SKM-1 (cell line): ENCODE measurements around the gene ZKSCAN4.

Experiments
- DNase-seq: peaks from one replicate; lab custom pipeline; 2025; ENCODE audit not compliant: unreplicated experiment; lab: John Stamatoyannopoulos, UW

The ZKSCAN4 gene

GRCh38 chr6:28252009-28252975 lies at the start of gene ZKSCAN4:
ZKSCAN4 (minus strand) TSS chr6:28252269; CDS start chr6:28251980, 289 bp downstream.
- DNase-seq: peak; percentile 80

- no peak for DNase-seq
Measured at GRCh38 chr6:28296520-28297060, 44.5 kb upstream of the ZKSCAN4 start.

GRCh38 chr6:28295326-28295725 lies 43.3 kb upstream of the ZKSCAN4 start:
- DNase-seq: no peak

- no peak for DNase-seq
Measured at GRCh38 chr6:28291573-28291972, 39.5 kb upstream of the ZKSCAN4 start.

- DNase-seq: no peak
Measured at GRCh38 chr6:28282926-28283325, 30.9 kb upstream of the ZKSCAN4 start.

GRCh38 chr6:28281288-28282064 lies 29.4 kb upstream of the ZKSCAN4 start, which contains the start of gene PGBD1:
PGBD1 (plus strand) TSS chr6:28281572; CDS start chr6:28283814, 2,242 bp downstream.
- DNase-seq: no peak

- DNase-seq: no peak
Measured at GRCh38 chr6:28280595-28281287, 28.7 kb upstream of the ZKSCAN4 start.

GRCh38 chr6:28277746-28278145 lies 25.7 kb upstream of the ZKSCAN4 start:
- no peak for DNase-seq

GRCh38 chr6:28274888-28275287 lies 22.8 kb upstream of the ZKSCAN4 start:
- no peak for DNase-seq

- no peak for DNase-seq
Measured at GRCh38 chr6:28269492-28269891, 17.4 kb upstream of the ZKSCAN4 start.

- DNase-seq: no peak
Measured at GRCh38 chr6:28267695-28268059, 15.6 kb upstream of the ZKSCAN4 start.

GRCh38 chr6:28266962-28267694 lies 15.1 kb upstream of the ZKSCAN4 start, which contains the start of gene ZSCAN26:
ZSCAN26 (plus strand) TSS chr6:28267143; CDS start chr6:28271920, 4,777 bp downstream.
- DNase-seq: peak; percentile 51

- DNase-seq: no peak
Measured at GRCh38 chr6:28266563-28266961, 14.5 kb upstream of the ZKSCAN4 start.

GRCh38 chr6:28264834-28265401 lies 12.8 kb upstream of the ZKSCAN4 start:
- DNase-seq: no peak

GRCh38 chr6:28263922-28264321 lies 11.9 kb upstream of the ZKSCAN4 start:
- no peak for DNase-seq

- DNase-seq: no peak
Measured at GRCh38 chr6:28258877-28259777, 7.1 kb upstream of the ZKSCAN4 start, which contains the start of gene NKAPL. NKAPL (plus strand) TSS chr6:28259297; CDS start chr6:28259372, 75 bp downstream.

- no peak for DNase-seq
Measured at GRCh38 chr6:28257042-28257441, 5.0 kb upstream of the ZKSCAN4 start.

GRCh38 chr6:28254121-28254519 lies 2.1 kb upstream of the ZKSCAN4 start:
- no peak for DNase-seq

GRCh38 chr6:28251661-28252008 lies 434 bp downstream of the ZKSCAN4 start:
- DNase-seq: no peak
